ENCODE data around the gene WNT6.

Gene WNT6

DNA sequence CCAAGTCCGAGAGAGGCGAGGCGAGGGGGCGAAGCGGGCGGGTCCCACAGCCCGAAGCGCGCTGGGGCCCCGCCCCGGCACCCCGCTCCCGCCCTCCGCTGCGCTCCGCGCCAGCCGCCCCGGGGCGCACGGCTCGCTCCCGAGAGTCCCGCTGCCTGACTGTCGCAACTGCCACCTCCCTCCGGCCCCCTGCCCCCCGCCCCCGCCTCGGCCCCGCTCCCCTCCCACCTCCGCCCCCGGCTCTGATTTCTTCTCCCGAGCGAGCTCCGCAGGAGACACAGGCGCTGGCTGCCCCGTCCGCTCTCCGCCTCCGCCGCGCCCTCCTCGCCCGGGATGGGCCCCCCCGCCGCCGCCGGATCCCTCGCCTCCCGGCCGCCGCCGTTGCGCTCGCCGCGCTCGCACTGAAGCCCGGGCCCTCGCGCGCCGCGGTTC is at the start of gene WNT6:
Gene WNT6, plus strand, starts transcription at position 250 of the 432 bp plus-strand sequence. CDS start 233 bp downstream, outside the sequence.
- DNase-seq (ENCODE audit: low read depth) = no peak

DNA sequence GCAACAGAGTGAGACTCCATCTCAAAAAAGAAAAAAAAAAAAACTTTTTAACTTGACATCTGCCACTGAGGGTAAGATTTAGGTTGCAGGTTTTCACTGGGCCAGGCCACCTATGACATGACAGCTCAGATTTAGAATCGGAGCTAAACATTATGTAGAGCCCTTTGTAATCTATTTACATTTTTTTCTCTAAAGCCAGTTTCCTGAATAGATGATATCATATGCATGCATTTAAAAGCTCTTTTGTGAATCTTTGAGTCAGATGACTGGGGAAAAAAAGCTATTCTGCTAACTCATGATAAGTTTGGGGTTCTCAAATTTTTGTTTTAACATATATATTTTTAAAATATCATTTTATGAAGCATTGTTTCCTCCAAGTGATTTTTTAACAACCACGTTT is 49.3 kb upstream of the WNT6 start:
- no peak for DNase-seq (ENCODE audit: low read depth)

DNA sequence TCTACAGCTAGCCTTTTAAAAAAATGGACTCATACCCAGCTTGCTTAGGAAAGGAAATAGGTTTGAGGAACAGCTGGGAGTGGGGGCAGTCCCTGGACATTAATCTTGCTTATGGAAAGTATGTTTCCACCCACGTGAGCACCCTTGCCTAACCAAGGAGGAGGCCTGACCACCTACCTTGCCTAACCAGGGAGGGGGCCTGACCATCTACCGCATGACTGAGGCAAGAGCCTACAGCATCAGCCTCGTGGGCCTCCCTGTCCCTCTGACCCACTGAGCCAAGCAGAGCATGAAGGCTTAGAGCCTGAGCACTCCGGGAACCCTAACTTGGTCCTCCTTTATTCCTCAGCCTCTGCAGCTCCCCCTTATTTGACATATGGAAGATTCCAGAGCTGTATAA is 48.2 kb upstream of the WNT6 start:
- DNase-seq (ENCODE audit: low read depth) = peak; percentile 95

DNA sequence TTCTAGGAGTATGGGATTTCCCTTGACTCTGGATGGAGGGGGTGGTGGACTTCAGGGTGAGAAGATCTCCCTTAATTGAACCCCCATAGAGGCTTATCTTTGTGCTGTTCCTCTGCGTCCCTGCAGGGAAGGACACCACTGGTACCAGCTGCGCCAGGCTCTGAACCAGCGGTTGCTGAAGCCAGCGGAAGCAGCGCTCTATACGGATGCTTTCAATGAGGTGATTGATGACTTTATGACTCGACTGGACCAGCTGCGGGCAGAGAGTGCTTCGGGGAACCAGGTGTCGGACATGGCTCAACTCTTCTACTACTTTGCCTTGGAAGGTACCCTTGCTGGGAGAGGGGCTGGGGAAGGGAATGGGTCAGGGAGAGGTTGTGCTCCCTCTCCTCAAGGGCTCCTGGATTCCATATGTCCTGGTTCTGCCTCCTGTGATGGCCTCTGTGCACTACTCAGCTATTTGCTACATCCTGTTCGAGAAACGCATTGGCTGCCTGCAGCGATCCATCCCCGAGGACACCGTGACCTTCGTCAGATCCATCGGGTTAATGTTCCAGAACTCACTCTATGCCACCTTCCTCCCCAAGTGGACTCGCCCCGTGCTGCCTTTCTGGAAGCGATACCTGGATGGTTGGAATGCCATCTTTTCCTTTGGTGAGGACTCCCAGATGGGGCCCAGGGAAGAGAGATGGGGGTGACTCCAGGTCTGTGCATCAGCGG is 47.3 kb upstream of the WNT6 start:
- no peak for DNase-seq (ENCODE audit: low read depth)

DNA sequence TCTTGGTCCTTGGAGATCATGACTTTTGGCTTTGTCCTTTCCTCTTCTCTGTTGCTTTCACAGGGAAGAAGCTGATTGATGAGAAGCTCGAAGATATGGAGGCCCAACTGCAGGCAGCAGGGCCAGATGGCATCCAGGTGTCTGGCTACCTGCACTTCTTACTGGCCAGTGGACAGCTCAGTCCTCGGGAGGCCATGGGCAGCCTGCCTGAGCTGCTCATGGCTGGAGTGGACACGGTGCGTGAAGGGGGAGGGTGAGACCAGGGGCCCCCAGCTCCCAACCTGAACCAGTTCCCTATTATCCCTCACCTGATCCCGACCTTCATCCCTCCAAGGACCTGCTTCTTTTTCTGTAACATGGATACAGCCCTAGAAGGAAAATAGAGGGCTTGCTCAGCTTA is 46.7 kb upstream of the WNT6 start:
- DNase-seq (ENCODE audit: low read depth) = no peak

DNA sequence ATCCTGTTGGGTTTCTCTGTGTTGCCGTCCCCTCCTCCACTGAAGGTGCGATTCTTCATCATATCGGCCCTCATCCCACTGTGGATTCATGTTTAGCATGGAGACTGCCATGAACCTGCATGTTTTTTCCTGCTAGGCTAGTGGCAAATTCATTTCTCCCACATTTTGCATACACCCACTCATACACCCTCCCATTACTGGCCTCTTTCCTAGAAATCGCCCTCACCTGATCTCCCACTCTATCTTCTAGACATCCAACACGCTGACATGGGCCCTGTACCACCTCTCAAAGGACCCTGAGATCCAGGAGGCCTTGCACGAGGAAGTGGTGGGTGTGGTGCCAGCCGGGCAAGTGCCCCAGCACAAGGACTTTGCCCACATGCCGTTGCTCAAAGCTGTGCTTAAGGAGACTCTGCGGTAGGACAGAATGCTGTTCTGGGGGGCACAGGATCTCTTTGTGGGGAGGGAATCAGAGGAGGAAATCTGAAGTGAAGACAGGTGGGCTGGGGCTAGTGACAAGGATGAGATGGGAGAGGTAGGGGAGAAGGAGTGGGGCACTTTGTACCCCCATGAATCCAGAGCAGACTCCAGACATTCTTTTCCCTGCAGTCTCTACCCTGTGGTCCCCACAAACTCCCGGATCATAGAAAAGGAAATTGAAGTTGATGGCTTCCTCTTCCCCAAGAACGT is 45.7 kb upstream of the WNT6 start:
- DNase-seq (ENCODE audit: low read depth) = no peak

DNA sequence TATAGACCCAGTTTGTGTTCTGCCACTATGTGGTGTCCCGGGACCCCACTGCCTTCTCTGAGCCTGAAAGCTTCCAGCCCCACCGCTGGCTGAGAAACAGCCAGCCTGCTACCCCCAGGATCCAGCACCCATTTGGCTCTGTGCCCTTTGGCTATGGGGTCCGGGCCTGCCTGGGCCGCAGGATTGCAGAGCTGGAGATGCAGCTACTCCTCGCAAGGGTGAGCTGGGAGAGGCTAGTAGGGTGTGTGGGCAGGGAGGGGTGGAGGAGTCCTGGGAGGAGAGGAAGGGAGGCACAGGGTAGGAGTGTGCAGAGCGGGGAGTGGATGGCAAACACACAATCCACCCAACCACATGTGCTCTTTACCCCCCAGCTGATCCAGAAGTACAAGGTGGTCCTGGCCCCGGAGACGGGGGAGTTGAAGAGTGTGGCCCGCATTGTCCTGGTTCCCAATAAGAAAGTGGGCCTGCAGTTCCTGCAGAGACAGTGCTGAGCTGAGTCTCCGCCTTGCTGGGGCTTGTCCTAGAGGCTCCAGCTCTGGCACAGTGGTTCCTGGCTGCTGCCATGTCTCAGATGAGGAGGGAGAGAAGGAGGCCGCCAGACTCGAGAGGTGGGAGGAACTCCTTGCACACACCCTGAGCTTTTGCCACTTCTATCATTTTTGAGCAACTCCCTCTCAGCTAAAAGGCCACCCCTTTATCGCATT is 44.9 kb upstream of the WNT6 start:
- no peak for DNase-seq (ENCODE audit: low read depth)

DNA sequence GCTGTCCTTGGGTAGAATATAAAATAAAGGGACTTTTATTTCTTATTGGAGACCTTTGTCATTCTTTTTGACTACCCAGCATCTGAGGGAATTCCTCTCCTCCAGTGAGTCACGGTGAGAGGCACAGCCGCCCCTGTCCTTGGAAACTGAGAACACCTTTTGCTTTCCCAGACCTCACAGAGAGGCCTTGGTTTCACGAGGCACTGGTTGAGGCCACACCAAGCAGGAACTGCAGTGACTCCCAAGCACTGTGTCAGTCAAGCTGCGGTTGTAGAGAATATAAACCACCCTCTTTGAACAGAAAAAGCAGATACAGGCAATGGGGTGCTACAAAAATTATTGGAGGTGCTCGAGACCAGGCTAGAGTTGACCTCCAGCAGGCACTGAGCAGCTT is 44.4 kb upstream of the WNT6 start:
- DNase-seq (ENCODE audit: low read depth) = no peak

DNA sequence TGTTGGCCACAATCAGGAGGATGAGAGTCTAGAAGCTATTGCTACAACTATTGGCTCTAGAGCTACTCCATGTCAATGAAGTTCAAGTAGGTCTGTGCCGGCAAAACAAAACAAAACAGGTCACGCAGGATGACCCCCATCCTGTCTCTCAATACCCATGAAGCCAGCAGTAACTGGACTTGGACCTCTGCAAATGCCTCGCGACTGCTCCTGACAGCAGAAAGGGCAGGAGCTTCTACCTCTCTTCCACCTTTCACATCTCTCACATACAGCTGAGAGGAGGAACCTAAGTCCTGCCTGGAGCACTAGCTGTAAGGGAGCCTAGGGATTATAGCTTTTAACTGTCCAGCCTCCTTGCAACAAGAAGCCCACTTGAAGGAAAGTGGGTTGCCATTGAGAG is 44.0 kb upstream of the WNT6 start:
- no peak for DNase-seq (ENCODE audit: low read depth)

DNA sequence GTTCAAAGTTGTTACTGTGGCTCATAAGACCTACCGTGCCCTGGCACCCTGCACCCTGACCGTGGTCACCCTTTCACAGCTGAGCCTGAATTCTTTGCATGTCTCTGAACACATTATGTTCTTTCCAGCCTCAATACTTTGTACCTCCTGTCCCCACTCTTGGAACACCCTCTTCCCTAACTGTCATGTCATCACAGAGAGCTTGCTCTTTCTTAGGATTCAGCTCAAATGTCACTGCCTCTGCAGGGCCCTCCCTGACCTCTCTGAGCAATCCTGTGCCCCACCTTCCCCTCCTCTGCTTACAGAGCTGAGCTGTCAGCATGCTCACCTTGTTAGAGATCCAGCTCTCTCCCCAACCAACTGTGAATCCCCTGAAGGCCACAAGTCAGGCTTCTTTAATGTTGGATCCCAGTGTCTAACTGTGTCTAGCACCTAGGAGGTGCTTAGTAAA is 43.0 kb upstream of the WNT6 start:
- DNase-seq (ENCODE audit: low read depth) = no peak

DNA sequence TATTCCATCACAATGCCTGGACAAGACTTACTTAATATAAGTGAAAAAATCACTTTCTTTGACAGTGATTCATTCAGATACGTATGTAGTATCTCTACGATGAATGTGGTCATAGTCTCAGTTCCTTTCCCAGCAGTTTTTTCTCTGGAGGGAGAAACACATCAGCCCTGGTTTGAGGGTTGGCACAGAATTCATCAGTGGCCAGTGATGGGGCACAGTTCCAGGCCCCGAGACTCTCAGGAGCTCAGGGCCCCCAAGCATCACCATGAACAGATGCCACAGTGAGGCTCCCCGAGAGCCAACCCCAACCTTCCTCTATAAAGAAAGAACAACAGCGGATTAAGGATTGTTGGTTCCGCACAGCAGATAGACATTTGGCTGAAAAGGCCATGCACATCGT is 40.5 kb upstream of the WNT6 start:
- no peak for DNase-seq (ENCODE audit: low read depth)

DNA sequence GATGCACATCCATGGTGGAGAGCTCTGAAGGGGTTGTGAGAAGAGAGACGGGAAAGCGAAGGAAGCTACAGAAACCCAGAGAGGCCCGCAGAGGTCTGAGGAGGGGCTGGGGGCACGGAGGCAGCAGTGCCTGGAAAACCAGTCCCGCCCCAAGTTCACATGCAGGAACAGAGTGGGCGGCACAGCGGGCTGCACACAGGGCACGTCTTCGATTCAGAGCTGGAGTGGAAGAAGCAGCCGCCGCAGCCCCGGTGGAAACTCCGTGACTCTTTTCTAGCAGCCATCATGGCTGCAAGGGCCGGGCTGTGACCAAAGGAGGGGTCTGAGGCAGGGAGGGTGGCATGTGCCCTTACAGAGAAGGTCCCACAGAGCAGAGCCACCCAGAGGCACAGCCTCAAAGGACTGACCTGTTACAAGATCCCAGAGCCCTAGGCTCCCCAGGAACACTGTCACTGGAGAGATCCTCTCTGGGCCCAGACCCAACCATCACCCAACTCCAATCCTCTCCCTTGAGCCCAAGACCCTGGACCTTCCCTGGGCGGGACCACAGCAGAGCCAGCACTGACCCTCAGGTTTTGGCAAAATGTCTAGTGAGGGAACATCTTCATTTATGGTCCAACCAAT is 38.7 kb upstream of the WNT6 start:
- no peak for DNase-seq (ENCODE audit: low read depth)

DNA sequence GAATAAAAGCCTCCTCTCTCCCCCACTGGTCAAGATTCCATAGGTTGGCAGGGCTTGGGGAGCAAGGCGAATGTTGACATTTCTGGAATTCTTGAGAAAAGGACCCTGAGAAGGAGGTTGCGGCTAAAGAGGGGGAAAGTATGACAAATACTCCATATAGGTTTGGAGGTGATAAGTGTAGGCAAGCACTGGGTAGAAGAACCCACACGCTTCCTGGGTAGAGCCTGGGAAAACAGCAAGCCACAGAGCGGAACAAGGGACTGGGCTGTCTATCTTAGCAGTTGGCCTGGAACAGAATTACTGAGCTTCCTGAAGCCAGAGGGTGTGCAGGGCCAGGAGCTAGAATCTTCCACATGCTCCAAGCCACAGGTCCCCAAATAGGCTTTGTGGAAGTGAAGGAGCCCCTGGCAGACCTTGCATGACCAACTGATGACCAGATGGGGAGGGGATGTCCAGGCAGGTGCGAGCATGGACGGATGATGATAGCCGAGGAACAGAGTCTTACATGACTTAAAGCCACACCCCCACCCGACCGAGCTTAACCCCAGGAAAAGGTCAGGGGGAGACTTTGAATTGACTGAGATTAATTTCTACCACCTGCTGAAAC is 37.9 kb upstream of the WNT6 start:
- no peak for DNase-seq (ENCODE audit: low read depth)

DNA sequence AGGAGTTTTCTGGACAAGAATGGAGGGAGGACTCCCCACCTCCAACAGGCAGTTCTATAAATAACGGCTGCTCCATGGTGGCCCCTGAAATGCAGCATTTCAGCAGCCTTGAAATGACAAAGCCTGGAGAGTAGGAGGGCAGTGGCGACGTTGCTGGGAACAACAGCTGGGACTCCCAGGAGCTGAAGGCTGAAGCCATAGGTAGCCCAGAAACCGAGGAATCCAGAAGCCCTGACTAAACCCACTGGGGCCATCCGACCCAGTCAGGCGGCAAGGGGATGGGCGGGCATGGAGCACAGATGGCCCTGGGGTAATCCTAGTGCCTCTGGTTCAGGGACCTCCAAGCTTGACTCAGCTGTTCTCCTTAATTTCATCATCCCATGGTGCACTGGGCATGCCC is 37.0 kb upstream of the WNT6 start:
- no peak for DNase-seq (ENCODE audit: low read depth)

DNA sequence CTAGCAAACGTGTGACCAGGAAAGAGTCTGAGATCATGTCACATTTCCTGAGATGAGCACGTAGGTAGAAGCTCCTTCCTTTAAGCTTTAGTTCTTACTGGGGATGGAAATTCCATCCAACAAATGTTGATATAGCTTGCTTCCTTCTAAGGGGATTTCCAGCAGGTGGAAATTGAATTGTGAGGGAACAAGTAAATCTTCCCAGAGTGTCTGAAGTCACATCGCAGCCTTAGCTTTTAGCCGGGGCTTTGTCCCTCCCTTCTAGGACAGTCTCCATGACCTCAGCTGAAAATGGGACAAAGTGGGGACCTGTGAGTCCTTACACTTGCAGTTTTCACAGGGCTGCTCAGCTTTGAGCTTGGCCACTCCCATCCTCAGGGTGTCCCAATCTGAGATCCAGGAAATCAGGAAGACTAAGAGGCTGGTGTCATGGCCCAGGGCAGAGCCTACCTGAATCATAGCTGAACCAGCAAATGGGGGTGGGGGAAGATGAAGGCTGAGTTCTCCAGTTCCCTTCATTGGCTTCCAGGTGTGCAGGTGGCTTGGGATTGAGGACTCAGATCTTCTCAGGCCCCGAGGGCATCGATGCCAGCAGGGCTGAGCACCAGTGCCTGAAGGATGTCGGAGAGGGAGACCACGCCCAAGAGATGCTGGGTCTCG is 36.3 kb upstream of the WNT6 start:
- no peak for DNase-seq (ENCODE audit: low read depth)

DNA sequence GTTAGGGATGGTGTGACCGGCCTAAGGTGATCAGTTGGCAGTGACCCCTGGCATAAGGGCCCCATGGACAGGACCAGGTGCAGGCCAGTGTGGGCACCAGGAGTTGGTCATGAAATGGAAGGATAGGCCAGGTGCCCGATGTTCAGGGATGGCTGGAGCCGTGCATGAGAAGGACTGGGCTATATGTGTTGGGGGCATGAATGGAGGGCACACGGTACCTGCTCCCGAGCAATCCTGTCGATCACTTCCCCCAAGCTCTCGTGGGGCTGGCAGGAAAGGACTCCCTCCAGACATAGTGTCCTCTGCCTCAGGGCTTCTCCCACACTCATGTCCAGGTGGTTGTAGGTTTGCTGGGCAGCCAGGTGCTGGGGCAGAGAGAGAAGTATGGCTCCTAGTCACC is 35.6 kb upstream of the WNT6 start:
- DNase-seq (ENCODE audit: low read depth) = no peak

DNA sequence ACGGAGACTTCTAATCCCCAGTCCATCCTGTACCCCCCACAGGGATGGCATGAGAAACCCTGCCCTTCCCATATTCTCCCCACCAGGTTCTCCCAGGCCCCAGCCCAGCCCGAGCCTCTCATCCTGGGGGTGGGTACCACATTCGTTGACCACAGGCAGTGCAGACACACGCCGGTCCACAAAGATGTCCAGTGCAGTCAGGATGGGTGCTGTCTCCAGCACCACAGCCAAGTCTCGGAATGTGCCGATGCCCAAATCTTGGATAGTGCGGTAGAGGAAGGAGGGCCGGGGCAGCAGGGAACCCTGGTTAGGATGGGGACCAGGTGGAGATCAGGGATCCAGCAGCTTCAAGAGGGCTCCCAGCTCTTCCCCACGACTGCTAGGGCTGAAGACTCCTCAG is 32.8 kb upstream of the WNT6 start:
- no peak for DNase-seq (ENCODE audit: low read depth)

DNA sequence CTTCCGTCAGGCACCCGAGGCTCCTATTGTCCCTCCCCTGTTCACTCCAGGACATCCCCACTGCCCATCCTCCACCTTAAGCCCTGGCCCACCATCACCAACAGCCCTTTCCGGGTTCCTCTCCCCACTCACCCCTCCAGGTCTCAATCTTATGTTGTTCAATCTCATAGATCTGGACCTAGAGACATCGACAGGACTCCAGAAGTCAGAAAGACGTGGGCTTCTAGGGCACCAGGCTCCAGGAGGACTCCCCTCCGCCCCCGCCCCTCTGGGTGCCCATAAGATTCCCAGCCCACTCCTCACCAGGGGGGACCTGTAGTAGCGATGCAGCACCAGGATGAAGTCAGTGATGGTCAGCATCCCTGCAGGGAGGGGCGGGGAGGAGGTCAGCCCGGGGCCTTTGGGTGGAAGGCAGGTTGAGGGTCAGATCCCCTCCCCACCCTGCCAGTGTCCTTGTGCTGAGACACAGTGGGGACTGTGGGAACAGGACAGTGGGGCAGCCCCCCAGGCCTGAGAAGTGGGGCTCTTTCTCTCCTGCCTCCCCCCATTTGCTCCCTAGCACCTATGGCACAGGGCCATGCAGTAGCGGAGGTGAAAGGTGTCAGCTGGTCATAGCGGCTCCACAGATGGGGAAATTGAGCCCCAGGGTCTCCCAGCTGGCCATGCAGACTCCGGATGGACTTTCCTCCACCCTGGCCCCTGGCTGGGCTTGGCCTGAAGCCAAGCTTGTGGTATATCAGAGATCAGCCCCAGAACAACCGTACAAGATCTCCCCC is 31.7 kb upstream of the WNT6 start:
- DNase-seq (ENCODE audit: low read depth) = no peak

DNA sequence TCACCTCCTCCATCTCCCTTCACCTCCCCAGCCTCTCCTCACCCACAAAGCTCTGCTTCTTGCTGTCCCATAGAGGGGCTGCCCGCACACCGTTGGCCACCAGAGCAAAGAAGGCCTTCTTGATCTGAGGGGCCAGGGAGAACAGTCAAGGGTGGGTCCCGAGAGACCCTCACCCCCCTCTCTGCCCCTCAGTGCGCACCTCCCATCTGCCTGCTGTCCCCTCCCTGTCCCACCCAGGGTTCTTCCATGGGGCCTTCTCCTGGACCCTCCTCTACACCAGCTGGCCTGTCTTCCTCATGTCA is 31.2 kb upstream of the WNT6 start:
- DNase-seq (ENCODE audit: low read depth) = no peak

DNA sequence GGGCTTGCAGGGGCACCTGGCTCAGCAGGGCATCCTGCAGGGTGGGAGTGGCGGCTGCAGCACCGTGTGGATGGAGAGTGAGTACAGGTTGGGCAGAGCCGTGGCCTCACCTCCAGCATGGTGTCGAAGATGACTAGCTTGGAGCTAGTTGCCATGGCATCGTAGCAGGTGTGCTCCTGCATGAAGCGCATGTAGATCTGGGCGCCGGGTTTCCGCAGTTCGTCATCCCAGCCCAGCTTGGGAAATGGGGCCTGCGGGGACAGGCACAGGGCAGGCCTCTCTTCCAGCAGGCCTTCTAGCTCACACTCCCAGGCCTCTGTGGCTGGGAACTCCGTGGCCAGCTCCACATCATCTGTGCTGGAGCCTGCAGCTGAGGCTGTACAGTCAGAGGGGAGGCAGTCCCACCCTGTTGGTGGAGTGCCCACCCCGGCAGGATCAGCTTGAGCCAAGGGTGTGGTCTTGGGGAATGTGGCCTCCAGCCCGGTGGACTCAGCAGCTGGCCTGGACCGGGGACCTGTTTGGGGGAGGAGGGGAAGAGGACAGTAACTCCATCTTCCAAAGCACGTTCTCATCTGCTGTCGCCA is 29.6 kb upstream of the WNT6 start:
- DNase-seq (ENCODE audit: low read depth) = no peak

All from amniotic epithelial cell (primary cell).